GM19328 (cell line): Measurements from ENCODE around the gene CEMIP.

Experiments
- ATAC-seq: cut with Tn5 transposase; IDR thresholded peaks from one replicate; pipeline ENCODE4 v1.9.1; 2021; ENCODE audit warnings: mild to moderate bottlenecking, moderate library complexity; ENCODE audit not compliant: unreplicated experiment

CEMIP gene

DNA sequence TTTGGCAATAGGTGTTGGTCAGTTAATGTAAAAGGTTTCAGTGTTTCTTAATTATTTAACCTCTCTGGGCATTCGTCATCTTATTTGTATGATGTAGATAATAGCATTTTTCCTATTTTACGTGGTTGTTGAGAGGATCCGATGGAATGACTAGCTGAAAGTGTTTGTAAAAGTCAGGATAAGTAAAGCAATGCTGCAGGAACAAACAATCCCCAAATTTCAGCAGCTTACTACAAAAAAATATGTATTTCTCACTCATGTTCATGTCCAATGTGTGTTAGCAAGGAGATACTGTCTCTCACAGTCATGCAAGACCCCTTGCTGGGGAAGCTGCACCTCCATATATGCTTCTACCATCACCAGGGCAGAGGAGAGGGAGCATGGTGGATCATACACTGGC is 38.7 kb downstream of the CEMIP start:
- no peak for ATAC-seq

DNA sequence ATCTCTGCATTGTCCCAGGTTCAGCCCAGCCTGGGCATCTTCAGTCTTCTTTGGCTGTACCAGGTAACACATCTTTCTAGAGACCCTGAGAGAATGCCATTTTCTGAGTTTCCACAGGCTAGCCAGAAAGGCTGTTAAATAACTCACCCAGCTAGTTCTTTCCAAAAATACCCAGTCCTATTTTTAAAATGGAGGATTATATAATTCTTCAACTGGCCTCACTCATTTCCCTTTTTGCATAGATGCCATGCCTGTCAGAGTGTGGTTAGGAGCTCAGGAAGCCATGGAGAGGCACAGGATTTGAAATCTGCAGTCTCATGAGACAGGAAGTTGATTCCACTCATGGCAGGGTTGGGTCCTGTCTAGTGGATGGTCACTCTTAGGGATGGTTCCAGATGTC is 39.8 kb downstream of the CEMIP start:
- ATAC-seq, result no peak

DNA sequence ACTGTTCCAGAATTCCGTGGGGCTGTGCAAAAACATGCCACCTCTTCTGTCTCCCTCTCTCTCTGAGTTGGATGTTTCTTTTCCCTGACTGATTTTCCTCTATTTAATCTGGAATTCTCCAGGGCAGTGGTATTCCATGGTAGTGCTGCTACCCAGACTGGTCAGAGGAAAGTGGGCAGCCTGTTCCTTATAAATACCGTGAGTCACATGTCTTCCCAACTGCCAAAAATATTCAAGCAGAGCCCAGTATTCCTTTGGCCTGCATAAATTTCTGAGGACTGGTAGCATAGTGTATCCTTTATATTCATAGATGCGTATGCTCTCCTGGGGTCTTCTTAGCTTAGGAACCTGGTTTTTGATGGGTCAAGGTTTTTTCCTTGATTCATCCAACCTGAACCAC is 40.9 kb downstream of the CEMIP start:
- no peak for ATAC-seq

DNA sequence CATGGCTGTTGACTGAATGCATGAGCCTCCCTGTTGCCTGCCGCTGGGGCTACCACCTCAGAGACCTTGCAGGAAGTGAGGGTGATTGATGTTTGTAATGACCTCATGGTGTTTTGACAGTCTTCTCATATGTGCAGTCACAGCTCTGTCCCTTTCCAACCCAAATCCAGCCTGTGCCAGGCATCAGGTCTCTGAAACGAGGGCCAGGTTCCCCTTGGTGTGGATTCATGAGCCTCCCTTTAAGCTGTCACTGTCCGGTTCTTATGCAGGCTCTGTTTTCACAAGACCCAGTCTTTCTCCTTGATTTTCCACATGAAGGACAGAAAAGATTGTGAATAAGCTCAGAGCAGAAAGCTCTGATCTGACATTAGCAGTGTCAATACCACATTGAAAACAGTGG is 43.1 kb downstream of the CEMIP start:
- ATAC-seq, result no peak

DNA sequence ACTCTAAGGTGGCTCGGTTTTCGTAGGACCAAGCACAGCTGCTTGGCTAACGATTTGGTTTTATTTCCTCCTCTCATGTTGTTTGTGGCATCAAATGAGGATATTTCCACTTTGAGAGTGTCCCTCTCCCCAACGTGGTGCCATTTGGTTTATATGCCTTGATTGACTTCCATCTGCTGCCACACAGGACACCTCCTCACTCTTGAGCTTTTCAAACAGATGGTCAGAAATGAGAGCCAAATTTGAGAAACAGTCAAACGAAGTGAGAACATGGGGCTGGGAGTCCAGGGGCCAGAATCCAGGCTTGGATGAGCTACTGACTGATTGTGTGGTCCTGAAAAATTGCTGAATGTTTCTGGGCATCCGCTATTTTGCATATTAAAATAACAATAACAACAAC is 43.5 kb downstream of the CEMIP start:
- ATAC-seq, result no peak

DNA sequence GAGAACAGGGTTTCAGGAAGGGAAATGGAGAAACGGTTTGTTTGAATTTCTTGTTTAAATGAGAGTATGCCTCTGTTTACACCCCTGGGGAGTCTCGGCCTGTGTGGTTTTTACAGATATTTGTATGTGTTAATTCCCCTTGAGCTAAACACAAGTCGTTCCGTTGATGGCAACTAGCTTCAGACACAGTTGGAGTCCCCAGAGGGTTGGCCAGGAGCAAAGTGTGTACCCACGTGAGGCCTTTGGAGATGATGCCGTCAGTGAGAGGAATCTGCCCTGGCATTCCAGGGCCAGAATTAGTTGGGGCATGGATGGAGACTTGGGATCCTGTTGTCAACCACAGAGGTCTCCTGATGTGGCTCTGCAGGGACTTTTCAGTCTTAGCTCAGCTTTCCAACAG is 44.0 kb downstream of the CEMIP start:
- no peak for ATAC-seq

DNA sequence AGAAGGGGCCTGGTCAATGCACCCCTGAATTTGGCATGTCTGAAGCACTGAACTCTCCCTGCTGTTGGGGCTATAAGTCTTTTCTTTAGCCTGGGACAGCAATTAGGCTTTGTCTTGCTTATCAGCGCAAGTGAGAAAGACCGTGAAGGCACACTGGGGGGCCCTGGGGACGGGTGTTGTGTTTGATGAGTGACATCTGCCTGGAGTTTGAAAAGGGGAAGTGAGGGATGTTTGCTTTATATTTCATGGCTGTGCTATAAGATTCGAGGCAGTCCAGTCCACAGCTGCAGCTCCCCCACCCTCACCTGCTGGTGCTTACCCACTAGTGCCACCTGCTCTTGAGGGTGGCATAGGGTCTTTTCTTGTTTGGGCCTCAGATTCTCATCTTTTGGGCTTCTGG is 44.8 kb downstream of the CEMIP start:
- ATAC-seq, result no peak

DNA sequence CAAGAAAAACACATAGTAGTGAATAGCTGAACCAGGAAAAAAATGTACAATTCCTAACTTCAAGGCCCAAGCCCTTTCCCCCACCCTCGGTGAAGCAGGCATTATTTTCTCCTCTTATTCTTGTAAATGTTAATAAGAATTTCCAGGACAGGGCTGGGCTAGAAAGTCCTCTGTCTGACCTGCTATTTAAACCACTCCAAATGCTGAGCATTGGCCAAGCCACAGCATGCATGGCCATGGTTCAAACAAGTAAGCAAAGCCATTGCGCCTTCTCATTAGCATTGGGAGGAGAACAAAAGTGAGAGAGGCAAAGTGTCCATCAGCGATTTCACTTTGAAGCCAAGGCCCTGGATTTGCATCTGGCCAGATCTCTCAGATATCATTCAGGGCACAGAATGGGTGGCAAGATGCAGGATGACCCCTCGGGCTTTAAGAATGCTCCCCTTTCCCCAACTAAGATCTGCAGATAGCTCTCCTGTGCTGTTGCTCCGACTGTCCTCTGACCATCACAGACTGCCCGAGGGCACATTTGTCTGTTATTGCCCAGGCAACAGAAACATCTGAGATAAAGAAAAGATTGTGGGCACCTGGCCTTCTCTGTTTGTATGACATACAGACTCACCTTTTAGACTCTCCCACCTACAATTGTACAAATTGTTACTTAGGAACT is 46.3 kb downstream of the CEMIP start:
- no peak for ATAC-seq

DNA sequence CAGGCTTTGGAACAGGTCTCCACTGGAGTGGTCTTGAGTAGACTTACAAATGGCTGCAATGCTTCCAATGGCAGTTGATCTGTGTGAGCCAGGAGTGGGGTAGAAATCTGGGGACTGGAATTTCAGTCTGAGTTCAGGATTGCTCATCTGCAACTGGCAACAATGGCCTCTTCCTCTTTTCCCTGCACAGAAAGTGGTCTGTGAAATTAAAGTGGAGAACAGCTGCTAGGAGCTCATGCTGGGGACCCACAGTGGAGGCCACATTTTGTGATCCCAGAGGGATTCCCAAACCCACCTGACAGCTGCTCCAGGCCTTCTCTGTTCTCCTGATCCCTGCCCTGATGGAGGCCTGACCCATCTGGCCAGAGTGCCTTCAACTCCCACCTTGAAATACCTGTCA is 49.6 kb downstream of the CEMIP start:
- no peak for ATAC-seq

DNA sequence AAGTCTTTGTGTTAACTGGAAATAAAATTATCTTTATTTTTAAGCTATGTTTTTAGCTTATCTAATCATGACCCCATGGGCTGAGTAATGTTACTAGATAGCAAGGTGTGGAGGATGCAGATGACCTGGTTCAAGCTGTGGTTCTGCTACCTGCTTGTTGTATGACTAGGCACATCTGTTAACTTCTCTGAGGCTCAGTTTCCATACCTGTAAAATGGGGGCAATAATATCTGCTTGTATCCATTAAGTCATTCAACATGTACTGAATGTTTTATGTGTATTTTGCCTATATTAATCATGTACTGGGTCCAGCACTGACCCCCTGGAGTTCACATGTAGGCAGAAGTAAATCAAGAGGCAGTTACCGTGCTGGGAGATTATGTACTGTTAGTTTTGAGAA is 51.5 kb downstream of the CEMIP start:
- no peak for ATAC-seq

DNA sequence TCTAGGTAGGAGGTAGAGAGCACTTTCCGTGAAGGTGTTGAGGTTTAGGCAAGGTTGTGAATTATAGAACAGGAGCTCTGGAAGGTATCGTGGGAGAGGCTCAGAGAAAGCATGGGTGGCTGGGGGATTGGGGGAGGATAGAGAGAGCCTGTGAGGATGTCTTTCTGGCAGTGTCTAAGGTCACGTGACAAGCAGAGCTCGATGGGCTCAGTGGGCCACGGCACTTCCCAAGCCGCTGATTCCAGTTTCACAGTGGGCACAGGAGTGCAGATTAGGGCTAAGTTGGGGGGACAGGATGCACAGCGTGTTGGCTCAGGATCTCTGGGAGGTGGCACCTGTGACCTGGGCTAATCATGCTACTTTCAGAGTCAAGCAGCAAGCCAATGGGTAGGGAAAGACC is 52.0 kb downstream of the CEMIP start:
- no peak for ATAC-seq

DNA sequence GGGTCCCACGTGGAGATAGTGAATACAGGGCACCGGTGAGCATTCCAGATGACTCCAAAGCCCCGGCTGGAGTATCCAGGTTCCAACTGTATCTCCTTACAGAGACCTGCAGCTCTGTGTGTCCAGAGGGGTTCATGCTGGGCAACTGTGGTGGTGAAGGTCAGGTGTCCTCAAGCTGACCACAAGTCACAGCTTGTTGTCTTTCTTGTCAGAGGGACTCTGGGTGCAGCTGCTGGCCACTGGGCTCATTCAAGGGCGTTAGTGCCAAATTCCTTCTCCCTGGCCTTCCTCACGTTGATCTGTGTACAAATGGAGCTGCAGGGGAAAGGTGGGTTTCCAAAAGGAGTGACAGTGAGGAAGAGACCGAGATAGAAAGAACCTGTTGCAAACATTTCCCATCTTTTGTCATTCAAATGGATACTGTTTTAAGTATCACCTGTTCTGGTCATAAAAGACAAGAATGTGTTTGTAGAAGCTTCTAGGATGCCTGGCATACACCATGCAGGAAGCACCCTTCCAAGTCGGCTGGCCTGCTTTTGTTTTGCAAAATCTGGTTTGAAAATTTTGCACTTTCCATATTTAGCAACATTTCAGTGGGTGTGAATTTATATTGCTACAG is 52.5 kb downstream of the CEMIP start:
- ATAC-seq, result no peak

DNA sequence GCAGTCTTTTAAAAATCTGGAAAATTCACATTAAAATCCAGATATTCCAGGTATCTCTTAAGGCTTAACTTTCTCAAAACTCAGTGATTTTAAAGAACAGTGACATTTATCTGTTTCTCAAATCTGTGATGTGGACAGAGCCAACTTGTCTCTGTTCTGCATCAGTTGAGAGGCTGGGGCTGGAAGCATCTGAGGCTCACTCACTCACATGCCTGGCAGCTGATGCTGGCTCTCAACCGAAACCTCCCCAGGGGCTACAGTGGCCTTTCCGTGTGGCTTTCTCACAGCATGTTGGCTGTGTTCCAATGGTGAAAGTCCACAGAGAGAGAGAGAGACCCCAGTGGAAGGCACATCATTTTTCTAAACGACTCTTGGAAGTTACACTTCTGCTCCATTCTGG is 53.5 kb downstream of the CEMIP start:
- no peak for ATAC-seq

DNA sequence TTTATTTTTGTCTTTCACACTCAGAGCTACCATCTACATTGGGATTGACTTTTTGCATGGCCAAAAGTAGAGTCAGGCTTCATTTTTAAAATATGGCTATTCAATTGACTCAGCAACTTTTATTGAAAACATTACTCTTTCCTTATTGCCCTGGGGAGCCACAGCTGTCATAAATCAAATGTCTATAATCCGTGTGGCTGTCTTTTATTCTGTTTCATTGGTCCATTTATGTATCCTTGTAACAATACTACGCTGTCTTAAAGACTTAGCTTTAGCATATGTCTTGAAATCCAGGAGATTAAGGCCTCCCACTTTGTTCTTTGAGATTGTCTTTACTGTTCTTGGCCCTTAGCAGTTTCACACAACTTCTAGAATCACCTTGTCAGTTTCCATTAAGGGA is 55.2 kb downstream of the CEMIP start:
- ATAC-seq, result no peak

DNA sequence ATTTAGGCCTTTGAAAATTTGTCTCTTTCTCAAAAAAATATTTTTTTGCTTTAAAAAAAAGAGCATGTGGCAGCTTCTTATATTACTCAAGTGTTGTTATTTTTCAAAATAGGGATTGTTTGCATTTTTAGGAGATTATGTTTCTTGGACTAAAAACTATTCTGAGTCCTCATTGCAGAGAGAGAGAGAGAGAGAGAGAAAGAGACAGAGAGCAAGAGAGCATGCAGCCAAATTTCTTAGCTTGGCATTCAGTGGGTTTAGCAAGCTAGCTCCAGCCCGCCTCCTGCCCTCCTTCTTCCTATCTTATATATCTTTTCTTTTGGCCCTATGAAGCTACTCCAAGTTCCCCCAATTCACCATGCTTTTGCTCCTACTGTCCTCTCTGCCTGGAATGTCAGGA is 55.7 kb downstream of the CEMIP start:
- ATAC-seq, result no peak

DNA sequence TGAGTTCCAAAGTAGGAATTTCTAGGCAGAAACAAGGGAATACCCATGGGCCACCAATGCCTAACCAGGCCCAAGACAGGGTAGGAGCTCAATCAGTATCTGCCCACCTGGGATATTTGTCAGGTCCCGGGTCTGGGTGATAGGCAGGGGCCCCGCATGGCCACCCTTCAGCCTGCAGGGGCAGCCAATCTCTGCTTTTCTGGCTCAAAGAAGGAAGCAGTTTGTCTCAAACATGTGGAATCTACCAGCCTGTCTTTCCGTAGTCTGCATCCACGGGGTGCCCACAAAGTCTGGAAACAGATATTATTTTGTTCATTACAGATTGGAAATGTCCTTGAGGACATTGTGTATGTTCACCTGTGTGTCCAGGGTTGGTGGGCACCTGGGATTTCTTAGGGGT is 56.2 kb downstream of the CEMIP start:
- ATAC-seq, result no peak

DNA sequence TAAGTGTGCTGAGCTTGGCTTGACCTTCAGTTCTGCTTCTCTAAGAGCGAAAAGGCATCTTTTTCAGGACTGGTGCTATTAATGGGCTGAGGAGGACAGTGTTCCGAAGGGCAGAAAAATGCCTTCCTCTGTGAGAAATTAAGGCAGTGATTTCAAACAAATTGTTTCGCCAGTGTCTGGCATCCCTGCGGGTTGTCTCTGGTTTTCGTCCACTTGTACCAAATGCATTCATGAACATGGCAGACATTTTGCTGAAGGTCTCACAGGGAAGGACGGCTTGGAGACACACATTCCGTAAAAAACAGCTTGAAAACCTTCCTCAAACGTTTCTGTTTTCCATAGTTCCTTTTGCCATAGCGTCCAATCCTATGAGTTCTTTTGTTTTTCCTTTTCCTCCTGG is 57.1 kb downstream of the CEMIP start:
- ATAC-seq, result no peak

DNA sequence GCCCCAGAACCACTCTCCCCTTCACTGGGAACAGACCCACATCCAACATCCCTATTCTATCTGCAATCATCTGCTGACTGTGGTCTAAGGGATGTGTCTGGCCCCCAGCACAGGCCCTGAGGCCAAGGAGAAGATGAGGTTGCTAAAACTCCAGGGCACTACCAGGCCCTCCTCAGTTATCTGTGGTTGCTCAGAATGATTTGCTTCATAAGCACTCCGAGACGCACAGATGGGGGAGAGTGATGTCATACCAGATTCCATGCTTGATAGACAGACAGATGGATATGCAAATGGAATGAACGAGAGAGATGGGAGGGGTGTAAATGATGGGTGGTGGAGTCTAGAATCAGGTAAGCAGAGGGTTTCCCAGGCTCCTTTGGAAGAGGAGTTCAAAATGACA is 57.8 kb downstream of the CEMIP start:
- ATAC-seq, result no peak

DNA sequence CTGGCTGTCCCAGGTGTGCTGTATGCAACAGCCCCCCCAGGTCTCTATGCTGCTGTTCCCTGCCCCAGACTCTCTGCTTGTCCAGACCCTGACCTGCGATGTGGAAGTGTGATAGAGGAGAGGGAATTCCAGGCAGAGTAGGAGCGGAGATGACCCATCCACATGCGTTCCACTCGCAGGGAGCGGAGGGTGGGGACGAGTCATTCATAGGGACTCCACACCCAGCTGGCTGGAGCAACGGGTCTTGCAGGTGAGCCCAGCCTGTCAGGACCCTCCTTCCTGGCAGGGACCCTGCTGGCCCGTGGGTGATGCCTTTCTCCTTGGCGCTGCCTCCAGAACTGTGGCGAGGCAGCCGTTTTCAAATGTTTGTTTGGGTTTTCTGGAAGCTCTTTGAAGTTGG is 58.8 kb downstream of the CEMIP start:
- no peak for ATAC-seq

DNA sequence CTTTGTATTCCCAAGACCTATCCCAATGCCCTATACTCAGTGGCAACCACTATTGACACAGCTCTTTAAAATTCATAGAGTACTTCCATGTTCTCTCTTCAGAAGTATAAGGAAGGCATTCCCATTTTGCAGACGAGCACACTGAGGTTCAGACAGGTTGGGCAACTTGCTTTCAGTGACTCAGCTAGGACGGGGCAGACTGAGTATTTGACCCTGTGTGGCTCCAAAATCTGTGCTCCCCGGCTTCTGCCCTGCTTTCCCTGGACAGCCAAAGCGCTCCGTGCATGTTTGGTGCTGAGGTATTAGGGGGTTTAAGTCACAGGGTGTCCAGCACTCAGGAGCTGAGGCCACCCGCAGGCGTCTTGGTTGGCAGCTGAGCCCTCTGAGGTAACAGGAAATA is 59.5 kb downstream of the CEMIP start:
- ATAC-seq, result no peak

DNA sequence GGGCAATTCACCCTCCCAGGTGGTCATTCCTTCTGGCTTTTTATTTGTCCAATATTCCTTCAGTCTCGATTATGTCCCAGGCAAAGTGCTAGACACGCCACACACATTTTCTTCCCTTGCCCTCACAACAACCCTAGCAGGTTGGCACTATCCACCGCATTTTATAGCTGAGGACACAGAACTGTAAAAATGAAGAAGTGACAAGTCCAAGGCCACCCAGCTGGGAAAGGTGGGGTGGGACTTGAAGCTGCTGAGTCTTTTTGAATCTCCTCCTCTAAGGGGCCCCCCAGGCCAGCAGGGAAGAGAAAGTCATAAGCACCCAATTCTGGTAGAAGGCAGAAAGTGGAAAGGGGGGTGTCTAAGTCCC is 60.6 kb downstream of the CEMIP start:
- ATAC-seq, result no peak

DNA sequence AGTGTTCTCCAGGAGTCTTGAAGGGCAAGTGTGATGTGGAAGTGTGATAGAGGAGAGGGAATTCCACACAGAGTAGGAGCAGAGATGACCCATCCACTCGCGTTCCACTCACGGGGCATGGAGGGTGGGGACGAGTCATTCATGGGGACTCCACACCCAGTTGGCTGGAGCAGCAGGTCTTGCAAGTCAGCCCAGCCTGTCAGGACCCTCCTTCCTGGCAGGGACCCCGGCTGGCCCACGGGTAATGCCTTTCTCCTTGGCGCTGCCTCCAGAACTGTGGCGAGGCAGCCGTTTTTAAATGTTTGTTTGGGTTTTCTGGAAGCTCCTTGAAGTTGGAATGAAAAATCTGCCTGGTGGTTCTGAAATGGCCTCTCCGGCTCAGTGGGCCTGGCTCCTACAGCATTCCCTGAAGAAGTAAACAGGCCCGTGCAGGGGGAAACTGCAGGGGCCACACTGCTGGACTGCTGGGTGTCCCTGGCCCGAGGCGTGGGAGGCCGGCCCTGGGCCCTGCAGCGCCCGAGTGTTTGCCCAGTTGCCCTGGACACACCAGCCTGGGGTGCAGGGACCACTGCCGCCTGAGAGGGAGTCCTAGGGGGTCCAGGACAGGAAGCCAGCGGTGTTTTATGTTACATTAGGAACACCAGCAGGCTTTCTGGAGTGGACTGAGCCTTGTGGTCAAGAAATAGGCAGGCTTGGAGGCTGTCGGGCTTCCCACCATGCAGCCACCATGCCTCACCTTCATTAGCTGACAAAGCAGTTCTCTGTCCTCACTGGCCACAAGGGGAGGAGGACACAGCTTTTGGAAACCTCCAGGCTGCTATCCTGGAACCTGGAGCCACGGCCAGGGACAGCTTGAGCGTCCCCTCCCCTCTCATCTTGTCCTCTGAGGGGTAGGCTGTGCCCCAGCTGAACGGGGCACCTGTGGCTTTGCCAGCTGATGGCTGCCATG is 61.3 kb downstream of the CEMIP start:
- no peak for ATAC-seq
